ENCODE results near the gene CCDC154.

DNA sequence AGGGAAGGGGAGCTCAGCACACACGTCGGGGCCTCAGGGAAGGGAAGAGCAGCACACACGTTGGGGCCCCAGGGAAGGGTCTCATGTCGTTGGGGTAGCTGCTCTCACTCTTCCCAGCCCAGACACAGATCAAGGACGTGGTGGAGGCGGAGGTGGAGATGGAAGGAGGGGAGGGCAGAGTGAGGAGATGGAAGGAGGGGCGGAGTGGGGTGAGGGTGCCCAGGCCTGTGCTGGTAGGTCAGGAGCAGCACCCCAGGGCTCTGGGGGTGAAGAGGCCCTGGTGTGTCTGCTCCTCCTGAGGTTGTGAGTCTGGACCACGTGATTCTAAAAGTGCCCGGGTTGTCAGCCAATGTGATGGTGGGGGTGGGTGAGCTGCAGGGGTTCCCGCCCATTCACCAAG lies 15.6 kb upstream of the CCDC154 start:
- TF ChIP-seq, protein P1, sequence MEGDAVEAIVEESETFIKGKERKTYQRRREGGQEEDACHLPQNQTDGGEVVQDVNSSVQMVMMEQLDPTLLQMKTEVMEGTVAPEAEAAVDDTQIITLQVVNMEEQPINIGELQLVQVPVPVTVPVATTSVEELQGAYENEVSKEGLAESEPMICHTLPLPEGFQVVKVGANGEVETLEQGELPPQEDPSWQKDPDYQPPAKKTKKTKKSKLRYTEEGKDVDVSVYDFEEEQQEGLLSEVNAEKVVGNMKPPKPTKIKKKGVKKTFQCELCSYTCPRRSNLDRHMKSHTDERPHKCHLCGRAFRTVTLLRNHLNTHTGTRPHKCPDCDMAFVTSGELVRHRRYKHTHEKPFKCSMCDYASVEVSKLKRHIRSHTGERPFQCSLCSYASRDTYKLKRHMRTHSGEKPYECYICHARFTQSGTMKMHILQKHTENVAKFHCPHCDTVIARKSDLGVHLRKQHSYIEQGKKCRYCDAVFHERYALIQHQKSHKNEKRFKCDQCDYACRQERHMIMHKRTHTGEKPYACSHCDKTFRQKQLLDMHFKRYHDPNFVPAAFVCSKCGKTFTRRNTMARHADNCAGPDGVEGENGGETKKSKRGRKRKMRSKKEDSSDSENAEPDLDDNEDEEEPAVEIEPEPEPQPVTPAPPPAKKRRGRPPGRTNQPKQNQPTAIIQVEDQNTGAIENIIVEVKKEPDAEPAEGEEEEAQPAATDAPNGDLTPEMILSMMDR (IDR thresholded peaks at IDR 0.05): no peak
- TF ChIP-seq EZH2 (IDR thresholded peaks at IDR 0.05; ENCODE audit: borderline replicate concordance, insufficient read depth, low read depth, low read length, poor library complexity, severe bottlenecking): no peak
